Ovary (tissue), 3 donors: Measurements from ENCODE around the gene CCDC40.

Experiments
- CTCF ChIP-seq, 3 donors: fragments of 450-650 bp in 2 of 3; fragments of 200-600 bp in 1 of 3; IDR thresholded peaks; one replicate each; pipeline versions ENCODE4 v1.5.1 to v1.8.0; 2016 to 2022; ENCODE audit warnings: antibody characterized with exemption in 3 of 3, mild to moderate bottlenecking in 1 of 3
- EP300 ChIP-seq: sonication (generic); formaldehyde crosslinking; IDR thresholded peaks from one replicate; pipeline ENCODE4 v1.6.1; 2017; ENCODE audit warnings: antibody characterized with exemption
- POLR2A ChIP-seq: fragments of 450-650 bp; IDR thresholded peaks from one replicate; pipeline ENCODE4 v1.6.1; 2017; ENCODE audit warnings: antibody characterized with exemption, mild to moderate bottlenecking, moderate library complexity
- donor health status: DM: no; HTN: no; CAD: no.

GRCh38 chr17:80141463-80142165 lies 105.2 kb downstream of the CCDC40 start:
- TF ChIP-seq CTCF (IDR thresholded peaks at IDR 0.05) (no peak), POLR2A (no peak), EP300 (no peak)
